Measurements from ENCODE around the gene MYRFL.

DNA sequence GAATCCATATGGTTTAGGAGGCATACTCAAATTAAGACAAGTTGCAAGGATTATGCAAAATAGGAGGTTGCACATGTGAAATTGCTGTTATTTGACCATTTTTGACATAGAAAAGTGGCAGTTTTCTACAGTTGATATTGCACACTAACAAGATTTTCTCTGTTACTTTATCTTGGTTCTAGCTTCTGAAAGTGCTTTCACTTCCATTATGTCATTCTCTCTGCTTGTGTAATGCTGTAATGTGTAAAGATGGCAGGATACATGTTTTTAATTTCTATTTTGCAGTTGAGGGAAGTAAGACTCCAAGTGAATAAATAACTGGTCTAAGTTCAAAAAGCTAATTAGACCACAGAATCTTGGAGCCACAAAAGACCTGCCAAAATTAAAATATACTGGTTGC, 60.6 kb downstream of the MYRFL start:
- TF ChIP-seq GATA2 (IDR thresholded peaks at IDR 0.05; ENCODE audit: low read depth, low read length) (no peak), GATA3 (IDR thresholded peaks at IDR 0.05; ENCODE audit: low read depth, low read length) (no peak)

Measured in SH-SY5Y (cell line).